Peyer's patch (tissue), 4 donors: ENCODE results near the gene SORCS1.

ENCODE experiments used
- CTCF ChIP-seq, 6 experiments: fragments of 450-650 bp in 4 of 6; fragments of 200-600 bp in 2 of 6; sonication (generic) in 1 of 6; IDR thresholded peaks; one replicate each; pipeline ENCODE4 v1.5.1; 2017 to 2019; ENCODE audit warnings: antibody characterized with exemption in 6 of 6, mild to moderate bottlenecking in 3 of 6, moderate library complexity in 1 of 6
- POLR2A ChIP-seq, 2 donors: fragments of 450-650 bp; IDR thresholded peaks; one replicate each; pipeline ENCODE4 v1.5.1; 2017; ENCODE audit warnings: antibody characterized with exemption in 2 of 2, mild to moderate bottlenecking in 2 of 2, moderate library complexity in 2 of 2

- TF ChIP-seq CTCF (IDR thresholded peaks at IDR 0.05): no peak
- no peak for TF ChIP-seq POLR2A (IDR thresholded peaks at IDR 0.05)
Observed at GRCh38 chr10:107083388-107084009, 81.0 kb downstream of the SORCS1 start.
